HL-60 (cell line): ENCODE data around the gene TMTC1.

Source experiments
- CTCF ChIP-seq: IDR thresholded peaks from one replicate; pipeline ENCODE4 v1.5.1; 2011; ENCODE audit warnings: low read length, control low read depth, inconsistent platforms; ENCODE audit not compliant: insufficient read depth
- GABPA ChIP-seq: IDR thresholded peaks from 2 replicates; pipeline ENCODE4 v1.6.1; 2012; ENCODE audit warnings: low read depth

DNA sequence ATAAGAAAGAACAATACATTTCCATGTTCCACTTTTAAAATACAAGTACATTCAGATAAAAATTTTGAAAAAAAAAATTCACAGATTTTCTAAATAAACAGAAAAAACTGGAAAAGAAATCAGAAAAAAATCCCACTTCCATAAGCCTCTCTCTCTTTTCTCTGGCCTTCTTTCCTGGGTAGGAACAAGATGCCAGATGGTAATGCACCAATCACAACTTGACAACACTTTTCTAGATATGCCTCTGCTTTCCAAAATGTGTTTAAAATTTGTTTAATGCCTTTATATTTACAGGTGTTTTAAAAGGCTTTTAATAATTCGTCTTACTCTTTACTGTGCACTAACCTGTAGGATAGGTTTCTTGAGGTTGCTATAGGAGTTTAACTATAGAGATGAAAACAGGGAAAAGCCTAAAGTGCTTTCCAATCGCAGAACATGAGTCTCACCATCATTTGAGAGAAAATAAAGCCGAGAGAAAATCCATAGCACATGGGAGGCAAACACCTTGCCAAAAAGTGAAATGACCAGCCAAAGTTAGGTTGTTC lies 74.2 kb downstream of the TMTC1 start:
- no peak for TF ChIP-seq CTCF
- no peak for TF ChIP-seq GABPA
